GM23248 (cell line): ENCODE data around the gene CEP170.

Experiments used
- EZH2 ChIP-seq: fragments of 200-600 bp; sonication (generic); IDR thresholded peaks from 2 replicates; pipeline ENCODE4 v1.6.1; 2018; ENCODE audit warnings: antibody characterized with exemption, mild to moderate bottlenecking; ENCODE audit not compliant: insufficient read depth, poor library complexity, severe bottlenecking
- EZH2phosphoT487 ChIP-seq: fragments of 200-600 bp; sonication (generic); IDR thresholded peaks from 2 replicates; pipeline ENCODE4 v1.6.1; 2018; ENCODE audit warnings: antibody characterized with exemption, moderate library complexity, mild to moderate bottlenecking, low read depth; ENCODE audit not compliant: insufficient read depth

GRCh38 chr1:243255791-243256512 lies 871 bp upstream of the CEP170 start, which contains the start of gene SDCCAG8:
- no peak for TF ChIP-seq EZH2
- no peak for TF ChIP-seq EZH2phosphoT487
